ENCODE data around the gene RHBDL2. TPM values are rescaled to one million over a fixed set of nuclear protein-coding genes. Genes with fewer than 3 reads are reported as not detected.

Gene RHBDL2
- total and polyA plus RNA-seq, 2 experiments from 2014 or later = 0.90 to 1.2 TPM

- Histone ChIP-seq H3K4me3 (no peak overlapping the region), H3K9me2 (ENCODE audit: insufficient read depth) (no peaks in the 10 kb centered on the region), H2AFZ (no peak overlapping the region), H3K36me3 (ENCODE audit: insufficient read depth) (no peaks in the 10 kb centered on the region), H4K20me1 (replicated peaks; ENCODE audit: insufficient read depth) (no peaks in the 10 kb centered on the region), H3F3A (replicated peaks; ENCODE audit: low read depth) (no peaks in the 10 kb centered on the region), H3K4me2 (no peak overlapping the region), H3K27ac (ENCODE audit: low read depth) (no peak overlapping the region), H3K4me1 (ENCODE audit: insufficient read depth) (peaks cover 9% of the 10 kb centered on the region; the same call in 1 of the 2 replicates), H3K27me3 (ENCODE audit: insufficient read depth) (no peaks in the 10 kb centered on the region), H3K79me2 (replicated peaks; ENCODE audit: insufficient read depth) (no peaks in the 10 kb centered on the region)
- H3K27ac Mint-ChIP-seq = no peak overlapping the region
- DNase-seq (ENCODE audit: low spot score) (no peak), ATAC-seq (no peak)
- no peak overlapping the region for H3K4me3 Mint-ChIP-seq
- no peak for TF ChIP-seq NANOG (IDR thresholded peaks at IDR 0.05; ENCODE audit: borderline replicate concordance)
- no peak for TF ChIP-seq EZH2 (IDR thresholded peaks at IDR 0.05; ENCODE audit: low read depth, unreplicated experiment)
- no peaks in the 10 kb centered on the region for H3K36me3 Mint-ChIP-seq (ENCODE audit: low read depth)
- H3K4me1 Mint-ChIP-seq = peaks cover 9% of the 10 kb centered on the region; the same call in 2 of the 3 replicates
- no peaks in the 10 kb centered on the region for H3K27me3 Mint-ChIP-seq (ENCODE audit: insufficient read depth, low read depth, poor library complexity)
- no peaks in the 10 kb centered on the region for H3K9me3 Mint-ChIP-seq
Measured at GRCh38 chr1:38932571-38932970, 9.1 kb downstream of the RHBDL2 start.

GRCh38 chr1:38929476-38929875 is 12.2 kb downstream of the RHBDL2 start:
- Mint-ChIP-seq H3K27me3 (ENCODE audit: insufficient read depth, low read depth, poor library complexity) (no peaks in the 10 kb centered on the region), H3K4me3 (no peak overlapping the region), H3K27ac (no peak overlapping the region), H3K4me1 (peaks cover 9% of the 10 kb centered on the region; the same call in 2 of the 3 replicates), H3K36me3 (ENCODE audit: low read depth) (no peaks in the 10 kb centered on the region), H3K9me3 (no peaks in the 10 kb centered on the region)
- no peaks in the 10 kb centered on the region for H3K36me3 ChIP-seq (ENCODE audit: insufficient read depth)
- peaks cover 9% of the 10 kb centered on the region; the same call in 1 of the 2 replicates for H3K4me1 ChIP-seq (ENCODE audit: insufficient read depth)
- no peaks in the 10 kb centered on the region for H4K20me1 ChIP-seq (replicated peaks; ENCODE audit: insufficient read depth)
- no peaks in the 10 kb centered on the region for H3K79me2 ChIP-seq (replicated peaks; ENCODE audit: insufficient read depth)
- H3K27ac ChIP-seq (ENCODE audit: low read depth) = no peak overlapping the region
- DNase-seq (ENCODE audit: low spot score) (peak; percentile 47), ATAC-seq (peak; percentile 91)
- no peaks in the 10 kb centered on the region for H3K9me2 ChIP-seq (ENCODE audit: insufficient read depth)
- no peaks in the 10 kb centered on the region for H3F3A ChIP-seq (replicated peaks; ENCODE audit: low read depth)
- H3K27me3 ChIP-seq (ENCODE audit: insufficient read depth) = no peaks in the 10 kb centered on the region
- TF ChIP-seq STAT1 (IDR thresholded peaks at IDR 0.05; ENCODE audit: unreplicated experiment) (no peak), EZH2 (IDR thresholded peaks at IDR 0.05; ENCODE audit: low read depth, unreplicated experiment) (no peak)
- H3K4me2 ChIP-seq = no peak overlapping the region
- H2AFZ ChIP-seq = peak overlapping the region; percentile 86
- no peak overlapping the region for H3K4me3 ChIP-seq

GRCh38 chr1:38929054-38929453 is 12.6 kb downstream of the RHBDL2 start:
- peak; percentile 22; the same call in 2 of the 3 replicates for ATAC-seq
- H3K4me1 ChIP-seq (ENCODE audit: insufficient read depth) = peaks cover 9% of the 10 kb centered on the region; the same call in 1 of the 2 replicates
- Mint-ChIP-seq H3K27me3 (ENCODE audit: insufficient read depth, low read depth, poor library complexity) (no peaks in the 10 kb centered on the region), H3K4me1 (peaks cover 9% of the 10 kb centered on the region; the same call in 2 of the 3 replicates), H3K36me3 (ENCODE audit: low read depth) (no peaks in the 10 kb centered on the region), H3K27ac (no peak overlapping the region), H3K4me3 (no peak overlapping the region), H3K9me3 (no peaks in the 10 kb centered on the region)
- peak; percentile 13 for DNase-seq (ENCODE audit: low spot score)
- H3K36me3 ChIP-seq (ENCODE audit: insufficient read depth) = no peaks in the 10 kb centered on the region
- H2AFZ ChIP-seq = peak overlapping the region; percentile 86
- no peaks in the 10 kb centered on the region for H3K9me2 ChIP-seq (ENCODE audit: insufficient read depth)
- no peaks in the 10 kb centered on the region for H3K79me2 ChIP-seq (replicated peaks; ENCODE audit: insufficient read depth)
- no peak overlapping the region for H3K4me2 ChIP-seq
- no peak overlapping the region for H3K27ac ChIP-seq (ENCODE audit: low read depth)
- H3K4me3 ChIP-seq = no peak overlapping the region
- no peaks in the 10 kb centered on the region for H3K27me3 ChIP-seq (ENCODE audit: insufficient read depth)
- no peak for TF ChIP-seq EZH2 (IDR thresholded peaks at IDR 0.05; ENCODE audit: low read depth, unreplicated experiment)
- no peak for TF ChIP-seq EZH2phosphoT487 (IDR thresholded peaks at IDR 0.05; ENCODE audit: unreplicated experiment)
- TF ChIP-seq ZNF114 (CRISPR knock-in tag; IDR thresholded peaks at IDR 0.05) = no peak
- no peak for TF ChIP-seq NANOG (IDR thresholded peaks at IDR 0.05; ENCODE audit: borderline replicate concordance)
- TF ChIP-seq CTCF (conservative IDR thresholded peaks at IDR 0.05; ENCODE audit: low read depth in 2 of 2) = no peak
- no peak for TF ChIP-seq CREB1 (CRISPR knock-in tag; IDR thresholded peaks at IDR 0.05; ENCODE audit: low read depth)
- no peak for TF ChIP-seq ETS1 (IDR thresholded peaks at IDR 0.05)
- TF ChIP-seq POLR2AphosphoS5 (IDR thresholded peaks at IDR 0.05; ENCODE audit: low read depth) = no peak
- no peak for TF ChIP-seq ZNF331 (CRISPR knock-in tag; IDR thresholded peaks at IDR 0.05; ENCODE audit: low read depth)
- no peaks in the 10 kb centered on the region for H4K20me1 ChIP-seq (replicated peaks; ENCODE audit: insufficient read depth)
- no peaks in the 10 kb centered on the region for H3F3A ChIP-seq (replicated peaks; ENCODE audit: low read depth)
